ENCODE results near the gene ZNF71. TPM values are rescaled to one million over a fixed set of nuclear protein-coding genes. Genes with fewer than 3 reads are reported as not detected.
"Not testable (repeated sequence)": the region's sequence is repeated elsewhere in the genome, so short reads cannot be mapped to it uniquely, and the experiment has no call there.

ZNF71 gene
- total RNA-seq, 3 donors from 2014 or later, result 6.3 to 7.1 (median 6.4) TPM

GRCh38 chr19:56643460-56643955 is 48.4 kb downstream of the ZNF71 start:
- no peak overlapping the region for H3K4me3 Mint-ChIP-seq
- H3K27me3 Mint-ChIP-seq (ENCODE audit: low read depth), result peaks cover 21% of the 10 kb centered on the region
- DNase-seq, result no peak
- ATAC-seq, result no peak
- no peaks in the 10 kb centered on the region for H3K4me1 Mint-ChIP-seq (ENCODE audit: low read depth)
- peaks cover 8% of the 10 kb centered on the region for H3K36me3 Mint-ChIP-seq (ENCODE audit: insufficient read depth)
- H3K9me3 Mint-ChIP-seq, result peaks cover 55% of the 10 kb centered on the region

GRCh38 chr19:56654151-56654550 is 59.0 kb downstream of the ZNF71 start:
- DNase-seq, result no peak
- Mint-ChIP-seq H3K27me3 (ENCODE audit: low read depth) (peaks cover 1% of the 10 kb centered on the region), H3K9me3 (peaks cover 47% of the 10 kb centered on the region), H3K36me3 (ENCODE audit: insufficient read depth) (peaks cover 2% of the 10 kb centered on the region), H3K4me1 (ENCODE audit: low read depth) (no peaks in the 10 kb centered on the region), H3K4me3 (no peak overlapping the region)
- no peak for ATAC-seq

DNA sequence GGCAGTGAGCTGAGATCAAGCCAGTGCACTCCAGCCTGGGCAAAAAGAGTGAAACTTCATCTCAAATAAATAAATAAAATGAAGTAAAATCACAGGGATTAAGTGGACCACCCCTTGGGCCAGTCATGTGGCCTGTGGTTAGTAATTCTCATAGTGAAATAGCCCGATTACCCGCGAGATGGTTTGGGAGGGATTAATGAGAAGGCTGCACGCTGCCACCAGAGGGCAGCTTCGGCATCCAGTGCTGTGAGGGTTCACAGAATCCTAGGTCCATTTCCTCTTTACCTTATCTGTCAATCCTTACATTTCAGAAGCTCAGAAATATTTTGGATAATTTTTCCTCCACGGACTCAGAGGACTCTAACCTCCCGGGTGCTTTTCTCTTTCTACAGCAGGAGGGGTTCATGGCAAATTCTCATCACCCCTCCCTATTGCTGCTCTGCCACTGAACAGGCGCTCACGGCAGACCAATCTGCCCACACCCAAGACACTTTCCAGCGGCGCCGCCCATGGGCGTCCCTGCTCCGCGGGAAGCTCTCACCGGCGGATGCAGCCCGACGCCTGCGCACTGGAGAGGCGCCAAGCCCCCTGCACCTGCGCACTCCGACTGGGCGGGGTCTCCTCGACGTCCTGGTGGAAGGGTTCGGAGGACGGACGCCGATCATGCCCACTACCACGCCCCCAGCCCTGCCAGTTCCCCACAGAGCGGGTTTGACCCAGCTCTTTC is 65.4 kb downstream of the ZNF71 start:
- H3K4me1 Mint-ChIP-seq (ENCODE audit: low read depth), result no peaks in the 10 kb centered on the region
- no peaks in the 10 kb centered on the region for H3K27me3 Mint-ChIP-seq (ENCODE audit: low read depth)
- no peak overlapping the region for H3K4me3 Mint-ChIP-seq
- DNase-seq (no peak), ATAC-seq (no peak)
- peaks cover 5% of the 10 kb centered on the region for H3K36me3 Mint-ChIP-seq (ENCODE audit: insufficient read depth)
- peaks cover 23% of the 10 kb centered on the region for H3K9me3 Mint-ChIP-seq

DNA sequence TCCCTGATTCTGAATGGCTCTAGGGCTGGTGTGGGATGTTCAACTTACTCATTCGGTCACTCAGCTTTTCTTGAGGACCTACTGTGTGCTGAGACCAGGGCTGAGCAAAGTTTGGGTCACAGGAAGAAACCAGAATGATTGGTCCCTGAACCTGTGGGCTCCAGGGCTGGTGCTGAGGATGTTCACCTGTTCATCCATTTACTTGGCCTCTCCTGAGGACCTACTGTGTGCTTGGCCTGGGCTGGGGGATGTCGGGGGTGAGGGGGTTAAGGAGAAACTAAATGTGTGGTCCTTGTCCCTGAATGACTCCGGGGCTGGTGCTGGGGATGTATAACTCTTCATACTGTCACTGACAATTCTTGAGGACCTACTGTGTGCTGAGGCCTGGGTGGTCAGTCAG is 66.1 kb downstream of the ZNF71 start:
- Mint-ChIP-seq H3K4me1 (ENCODE audit: low read depth) (no peaks in the 10 kb centered on the region), H3K27me3 (ENCODE audit: low read depth) (no peaks in the 10 kb centered on the region), H3K36me3 (ENCODE audit: insufficient read depth) (peaks cover 5% of the 10 kb centered on the region), H3K9me3 (peaks cover 21% of the 10 kb centered on the region), H3K4me3 (no peak overlapping the region)
- ATAC-seq (no peak), DNase-seq (no peak)

- Mint-ChIP-seq H3K4me3 (no peak overlapping the region), H3K9me3 (peaks cover 17% of the 10 kb centered on the region), H3K27me3 (ENCODE audit: low read depth) (no peaks in the 10 kb centered on the region), H3K4me1 (ENCODE audit: low read depth) (no peaks in the 10 kb centered on the region), H3K36me3 (ENCODE audit: insufficient read depth) (peaks cover 8% of the 10 kb centered on the region)
- ATAC-seq (no peak), DNase-seq (no peak)
Measured at GRCh38 chr19:56663931-56664500, 68.9 kb downstream of the ZNF71 start.

- ATAC-seq, result no peak
- Mint-ChIP-seq H3K9me3 (peaks cover 12% of the 10 kb centered on the region), H3K36me3 (ENCODE audit: insufficient read depth) (peaks cover 8% of the 10 kb centered on the region)
Measured at GRCh38 chr19:56664511-56664910, 69.4 kb downstream of the ZNF71 start.

GRCh38 chr19:56667311-56667870 is 72.3 kb downstream of the ZNF71 start:
- H3K4me3 Mint-ChIP-seq, result no peak overlapping the region
- H3K36me3 Mint-ChIP-seq (ENCODE audit: insufficient read depth), result peaks cover 9% of the 10 kb centered on the region
- peaks cover 7% of the 10 kb centered on the region for H3K9me3 Mint-ChIP-seq
- no peak for DNase-seq
- H3K4me1 Mint-ChIP-seq (ENCODE audit: low read depth), result peaks cover 11% of the 10 kb centered on the region
- no peak for ATAC-seq
- H3K27me3 Mint-ChIP-seq (ENCODE audit: low read depth), result no peaks in the 10 kb centered on the region

More at GRCh38 chr19:56664511-56664910, 69.4 kb downstream of the ZNF71 start:
- DNase-seq, result no peak
- H3K4me3 Mint-ChIP-seq, result no peak overlapping the region
- no peaks in the 10 kb centered on the region for H3K4me1 Mint-ChIP-seq (ENCODE audit: low read depth)
- H3K27me3 Mint-ChIP-seq (ENCODE audit: low read depth), result no peaks in the 10 kb centered on the region

DNA sequence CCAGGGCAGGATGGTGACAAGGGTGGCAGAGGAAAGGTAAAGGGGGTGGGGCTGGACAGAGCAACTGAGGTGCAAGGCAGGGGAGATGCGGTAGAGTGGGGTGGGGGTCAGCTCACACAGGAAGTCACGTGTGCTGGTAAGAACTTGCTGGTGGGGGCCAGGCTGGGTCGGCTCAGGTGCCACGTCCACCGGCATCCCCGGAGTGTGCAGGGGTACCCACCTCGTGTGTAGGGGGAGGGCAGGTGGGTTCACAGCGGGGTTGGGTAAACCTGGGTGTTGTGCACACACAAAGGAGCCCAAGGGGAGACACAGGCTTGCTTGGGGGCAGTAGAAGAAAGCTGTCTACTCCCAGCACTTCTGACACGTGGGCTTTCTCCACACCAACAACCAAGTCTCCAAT is 73.6 kb downstream of the ZNF71 start:
- Mint-ChIP-seq H3K4me3 (no peak overlapping the region), H3K36me3 (ENCODE audit: insufficient read depth) (peaks cover 7% of the 10 kb centered on the region), H3K9me3 (peaks cover 4% of the 10 kb centered on the region), H3K4me1 (ENCODE audit: low read depth) (peaks cover 11% of the 10 kb centered on the region), H3K27me3 (ENCODE audit: low read depth) (no peaks in the 10 kb centered on the region)
- DNase-seq, result no peak
- ATAC-seq, result no peak

GRCh38 chr19:56670401-56670960 is 75.4 kb downstream of the ZNF71 start:
- peak overlapping the region; percentile 85 for H3K4me3 Mint-ChIP-seq
- H3K4me1 Mint-ChIP-seq (ENCODE audit: low read depth), result peaks cover 11% of the 10 kb centered on the region
- H3K36me3 Mint-ChIP-seq (ENCODE audit: insufficient read depth), result peaks cover 4% of the 10 kb centered on the region
- DNase-seq, result no peak
- H3K9me3 Mint-ChIP-seq, result peaks cover 8% of the 10 kb centered on the region
- no peaks in the 10 kb centered on the region for H3K27me3 Mint-ChIP-seq (ENCODE audit: low read depth)
- ATAC-seq, result no peak

GRCh38 chr19:56670961-56671612 is 76.0 kb downstream of the ZNF71 start:
- H3K9me3 Mint-ChIP-seq, result peaks cover 8% of the 10 kb centered on the region
- DNase-seq (no peak), ATAC-seq (peak in 1 of 2 donors; percentile 39)
- peaks cover 4% of the 10 kb centered on the region for H3K36me3 Mint-ChIP-seq (ENCODE audit: insufficient read depth)
- peaks cover 11% of the 10 kb centered on the region for H3K4me1 Mint-ChIP-seq (ENCODE audit: low read depth)
- peak overlapping the region; percentile 85 for H3K4me3 Mint-ChIP-seq
- no peaks in the 10 kb centered on the region for H3K27me3 Mint-ChIP-seq (ENCODE audit: low read depth)

GRCh38 chr19:56671613-56671994 is 76.5 kb downstream of the ZNF71 start, which contains the start of gene ZNF835:
TSS of gene ZNF835 (minus strand) at chr19:56671757. CDS start at chr19:56665198, 6,559 bp downstream.
- Mint-ChIP-seq H3K4me1 (ENCODE audit: low read depth) (peaks cover 11% of the 10 kb centered on the region), H3K27me3 (ENCODE audit: low read depth) (no peaks in the 10 kb centered on the region), H3K4me3 (peak within 1 kb of the TSS; percentile 85), H3K9me3 (peaks cover 9% of the 10 kb centered on the region), H3K36me3 (ENCODE audit: insufficient read depth) (peaks cover 4% of the 10 kb centered on the region)
- DNase-seq (peak; percentile 73), ATAC-seq (peak; percentile 90 to 93)

DNA sequence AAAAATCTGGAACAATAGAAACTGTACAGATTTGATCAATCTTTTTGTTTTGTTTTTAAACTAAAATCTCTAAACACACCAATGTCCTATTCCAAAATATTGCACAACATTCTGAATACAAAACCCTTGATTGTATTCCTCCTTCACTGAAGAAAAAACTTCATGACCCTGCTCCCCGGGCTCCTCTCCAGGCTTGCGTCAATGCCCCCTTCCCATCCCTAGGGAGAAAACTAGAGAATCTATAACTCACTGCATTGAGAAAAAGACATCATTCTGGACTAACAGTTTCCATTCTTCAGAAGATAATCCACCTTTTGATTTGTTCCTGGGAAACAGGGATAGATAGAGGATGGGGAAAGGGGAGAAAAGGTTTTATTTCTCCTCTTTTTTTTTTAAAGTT is 77.5 kb downstream of the ZNF71 start:
- Mint-ChIP-seq H3K4me1 (ENCODE audit: low read depth) (peaks cover 11% of the 10 kb centered on the region), H3K9me3 (peaks cover 13% of the 10 kb centered on the region)
- not testable (repeated sequence) for H3K36me3 Mint-ChIP-seq (ENCODE audit: insufficient read depth); DNase-seq; H3K27me3 Mint-ChIP-seq (ENCODE audit: low read depth); ATAC-seq; H3K4me3 Mint-ChIP-seq
